Fibroblast of lung (primary cell): ENCODE results near the gene REPS2.

Experiments used
- EZH2 ChIP-seq: IDR thresholded peaks from 2 replicates; pipeline ENCODE4 v1.5.1; 2012; ENCODE audit warnings: low read length, control low read depth, mild to moderate bottlenecking; ENCODE audit errors: missing control alignments
- TF ChIP-seq, protein P1 (sequence below), 2 donors: IDR thresholded peaks in 1 of 2; conservative IDR thresholded peaks in 1 of 2; 1 replicate in 1 of 2; 2 replicates in 1 of 2; pipeline ENCODE4 v1.5.1; 2011 to 2012; ENCODE audit warnings: low read length in 2 of 2, control low read depth in 1 of 2, inconsistent platforms in 1 of 2, low read depth in 1 of 2, mild to moderate bottlenecking in 1 of 2

DNA sequence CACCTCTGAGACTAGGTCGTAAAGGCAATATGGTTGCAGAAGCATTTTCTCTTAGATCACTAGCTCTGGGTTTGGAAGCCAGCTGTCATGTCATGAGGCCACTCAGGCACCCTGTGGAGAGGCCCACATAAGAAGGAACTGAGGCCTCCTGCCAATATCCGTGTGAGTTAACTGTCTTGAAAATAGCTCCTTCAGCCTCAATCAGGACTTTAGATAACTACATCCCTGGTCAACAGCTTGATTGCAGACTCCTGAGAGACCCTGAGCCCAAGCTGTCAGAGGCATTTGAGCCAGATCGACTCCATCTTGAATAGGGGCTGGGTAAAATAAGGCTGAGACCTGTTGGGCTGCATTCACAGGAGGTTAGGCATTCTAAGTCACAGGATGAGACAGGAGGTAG, 15.1 kb upstream of the REPS2 start:
- TF ChIP-seq, protein P1, sequence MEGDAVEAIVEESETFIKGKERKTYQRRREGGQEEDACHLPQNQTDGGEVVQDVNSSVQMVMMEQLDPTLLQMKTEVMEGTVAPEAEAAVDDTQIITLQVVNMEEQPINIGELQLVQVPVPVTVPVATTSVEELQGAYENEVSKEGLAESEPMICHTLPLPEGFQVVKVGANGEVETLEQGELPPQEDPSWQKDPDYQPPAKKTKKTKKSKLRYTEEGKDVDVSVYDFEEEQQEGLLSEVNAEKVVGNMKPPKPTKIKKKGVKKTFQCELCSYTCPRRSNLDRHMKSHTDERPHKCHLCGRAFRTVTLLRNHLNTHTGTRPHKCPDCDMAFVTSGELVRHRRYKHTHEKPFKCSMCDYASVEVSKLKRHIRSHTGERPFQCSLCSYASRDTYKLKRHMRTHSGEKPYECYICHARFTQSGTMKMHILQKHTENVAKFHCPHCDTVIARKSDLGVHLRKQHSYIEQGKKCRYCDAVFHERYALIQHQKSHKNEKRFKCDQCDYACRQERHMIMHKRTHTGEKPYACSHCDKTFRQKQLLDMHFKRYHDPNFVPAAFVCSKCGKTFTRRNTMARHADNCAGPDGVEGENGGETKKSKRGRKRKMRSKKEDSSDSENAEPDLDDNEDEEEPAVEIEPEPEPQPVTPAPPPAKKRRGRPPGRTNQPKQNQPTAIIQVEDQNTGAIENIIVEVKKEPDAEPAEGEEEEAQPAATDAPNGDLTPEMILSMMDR (conservative IDR thresholded peaks at IDR 0.05 in 1 of 2, IDR thresholded peaks at IDR 0.05 in 1 of 2; ENCODE audit: low read depth in 1 of 2, low read length in 2 of 2) = no peak
- no peak for TF ChIP-seq EZH2
